ENCODE measurements around the gene MAP3K6. TPM values are rescaled to one million over a fixed set of nuclear protein-coding genes. Genes with fewer than 3 reads are reported as not detected.

Gene MAP3K6
- total and polyA plus RNA-seq, 2 of the 13 experiments (the other 11 are each of a cell fraction or from before 2014, with no cell fraction given): 2.7 to 3.2 TPM

GRCh38 chr1:27322569-27323240 is 44.1 kb downstream of the MAP3K6 start (continued):
- no peak for TF ChIP-seq ZNF782 (CRISPR knock-in tag; IDR thresholded peaks at IDR 0.05; ENCODE audit: borderline replicate concordance)
- TF ChIP-seq ZNF713 (CRISPR knock-in tag; IDR thresholded peaks at IDR 0.05): no peak
- no peak for TF ChIP-seq ZNF784 (CRISPR knock-in tag; IDR thresholded peaks at IDR 0.05; ENCODE audit: borderline replicate concordance)
- peak; percentile 67; the same call in 1 of the 2 replicates for TF ChIP-seq ZFX (CRISPR knock-in tag; IDR thresholded peaks at IDR 0.05; ENCODE audit: low read depth)
- no peak for TF ChIP-seq CTCF (CRISPR knock-in tag; IDR thresholded peaks at IDR 0.05)
- TF ChIP-seq ZNF773 (CRISPR knock-in tag; IDR thresholded peaks at IDR 0.05; ENCODE audit: borderline replicate concordance): no peak
- TF ChIP-seq ZFAT (CRISPR knock-in tag; conservative IDR thresholded peaks at IDR 0.05): no peak
- TF ChIP-seq ZNF879 (CRISPR knock-in tag; IDR thresholded peaks at IDR 0.05): no peak
- no peak for TF ChIP-seq RBM39 (IDR thresholded peaks at IDR 0.05; ENCODE audit: low read depth, low read length, poor library complexity, severe bottlenecking)
- no peak for TF ChIP-seq ZUFSP (CRISPR knock-in tag; IDR thresholded peaks at IDR 0.05; ENCODE audit: borderline replicate concordance)
- no peak for TF ChIP-seq ADNP (CRISPR knock-in tag; IDR thresholded peaks at IDR 0.05)
- TF ChIP-seq MTA1 (CRISPR knock-in tag; IDR thresholded peaks at IDR 0.05; ENCODE audit: borderline replicate concordance): no peak
- TF ChIP-seq ZNF703 (CRISPR knock-in tag; IDR thresholded peaks at IDR 0.05; ENCODE audit: borderline replicate concordance): no peak
- TF ChIP-seq TFAP4 (IDR thresholded peaks at IDR 0.05; ENCODE audit: borderline replicate concordance, low read depth): 0 out of 2 replicates have a peak, but pooled peaks have one; percentile 15
- no peak for TF ChIP-seq KDM5B (CRISPR knock-in tag; IDR thresholded peaks at IDR 0.05; ENCODE audit: borderline replicate concordance)
- TF ChIP-seq ZNF704 (CRISPR knock-in tag; IDR thresholded peaks at IDR 0.05; ENCODE audit: borderline replicate concordance): no peak
- no peak for TF ChIP-seq ASH2L (IDR thresholded peaks at IDR 0.05; ENCODE audit: insufficient read length, low read depth, low read length)
- 0 out of 2 replicates have a peak, but pooled peaks have one; percentile 10 for TF ChIP-seq NFKB2 (CRISPR knock-in tag; IDR thresholded peaks at IDR 0.05; ENCODE audit: borderline replicate concordance)
- TF ChIP-seq ZNF280B (CRISPR knock-in tag; IDR thresholded peaks at IDR 0.05; ENCODE audit: borderline replicate concordance): no peak
